Upper lobe of right lung (tissue), 1 donor: Measurements from ENCODE around the gene URB1. TPM values are rescaled to one million over a fixed set of nuclear protein-coding genes. Genes with fewer than 3 reads are reported as not detected.

Experiments used
- ATAC-seq: fragments of 200-7000 bp; cut with Tn5 transposase; one replicate; pipeline ENCODE4 v1.9.1; 2020; ENCODE audit warnings: mild to moderate bottlenecking, moderate library complexity
- DNase-seq: peaks from one replicate; pipeline ENCODE4 v3.0.0-alpha.2; 2020
- H3K27ac ChIP-seq: fragments of 200-600 bp; one replicate; pipeline ENCODE4 v1.8.0; 2022
- H3K27me3 ChIP-seq: fragments of 200-600 bp; one replicate; pipeline ENCODE4 v1.8.0; 2022; ENCODE audit warnings: mild to moderate bottlenecking
- H3K36me3 ChIP-seq: fragments of 200-600 bp; one replicate; pipeline ENCODE4 v1.8.0; 2022
- H3K4me1 ChIP-seq: fragments of 200-600 bp; one replicate; pipeline ENCODE4 v1.8.0; 2022
- H3K4me3 ChIP-seq: fragments of 200-600 bp; one replicate; pipeline ENCODE4 v1.8.0; 2022; ENCODE audit warnings: mild to moderate bottlenecking
- H3K9me3 ChIP-seq: fragments of 200-600 bp; one replicate; pipeline ENCODE4 v1.8.0; 2022
- CTCF ChIP-seq: fragments of 200-600 bp; IDR thresholded peaks from one replicate; pipeline ENCODE4 v1.8.0; 2022; ENCODE audit warnings: antibody characterized with exemption
- intact Hi-C: fragments of 100-400 bp; cut with DNase I; formaldehyde crosslinking; loops from one replicate; pipeline ENCODE4 v1.11.0; 2022
- total RNA-seq: library from RNA; stranded (reverse); fragmentation: NEBNext Ultra II Directional; extraction: Animal tissue kit (Norgen Biotek cat#: 25700); gene quantifications from one replicate; pipeline ENCODE4 v1.2.1, GENCODE V29; 2021
- donor health status: DM: no; HTN: yes; CAD: no; lungs with severe emphysema.

Gene URB1
- total RNA-seq, 1 donor from 2014 or later = 14.3 TPM

- Histone ChIP-seq H3K27ac (no peak overlapping the region), H3K27me3 (no peaks in the 10 kb centered on the region), H3K4me3 (no peak overlapping the region), H3K9me3 (peaks cover 5% of the 10 kb centered on the region), H3K4me1 (no peaks in the 10 kb centered on the region), H3K36me3 (peaks cover 3% of the 10 kb centered on the region)
- intact Hi-C loops = no loop called here
- TF ChIP-seq CTCF = no peak
- DNase-seq (no peak), ATAC-seq (no peak)
Measured at GRCh38 chr21:32426066-32426465, 33.3 kb upstream of the URB1 start.

GRCh38 chr21:32425628-32426027 is 32.8 kb upstream of the URB1 start:
- Histone ChIP-seq H3K9me3 (peaks cover 5% of the 10 kb centered on the region), H3K36me3 (peaks cover 3% of the 10 kb centered on the region), H3K27me3 (no peaks in the 10 kb centered on the region), H3K27ac (no peak overlapping the region), H3K4me3 (no peak overlapping the region), H3K4me1 (no peaks in the 10 kb centered on the region)
- ATAC-seq (no peak), DNase-seq (no peak)
- intact Hi-C loops = no loop called here
- TF ChIP-seq CTCF = no peak

DNA sequence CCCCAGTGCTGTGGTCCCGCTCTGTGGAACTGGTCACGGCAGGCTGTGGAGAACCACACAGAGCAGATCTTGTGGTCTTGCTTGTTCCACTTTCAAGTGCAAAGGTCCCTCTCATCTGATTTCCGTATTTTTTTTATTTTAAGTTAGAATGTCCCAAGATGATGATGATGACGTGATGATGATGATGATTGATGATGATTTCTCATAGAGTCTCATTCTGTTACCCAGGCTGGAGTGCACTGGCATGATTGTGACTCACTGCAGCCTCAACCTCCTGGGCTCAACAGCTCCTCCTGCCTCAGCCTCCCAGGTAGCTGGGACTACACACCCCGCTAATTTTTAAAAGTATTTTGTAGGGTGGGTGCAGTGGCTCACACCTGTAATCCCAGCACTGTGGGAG is 31.9 kb upstream of the URB1 start:
- intact Hi-C loops = no loop called here
- H3K27me3 ChIP-seq = no peaks in the 10 kb centered on the region
- no peak for DNase-seq
- H3K27ac ChIP-seq = no peak overlapping the region
- no peak for ATAC-seq
- H3K36me3 ChIP-seq = peaks cover 3% of the 10 kb centered on the region
- no peaks in the 10 kb centered on the region for H3K4me1 ChIP-seq
- no peak for TF ChIP-seq CTCF
- no peak overlapping the region for H3K4me3 ChIP-seq
- peaks cover 5% of the 10 kb centered on the region for H3K9me3 ChIP-seq

DNA sequence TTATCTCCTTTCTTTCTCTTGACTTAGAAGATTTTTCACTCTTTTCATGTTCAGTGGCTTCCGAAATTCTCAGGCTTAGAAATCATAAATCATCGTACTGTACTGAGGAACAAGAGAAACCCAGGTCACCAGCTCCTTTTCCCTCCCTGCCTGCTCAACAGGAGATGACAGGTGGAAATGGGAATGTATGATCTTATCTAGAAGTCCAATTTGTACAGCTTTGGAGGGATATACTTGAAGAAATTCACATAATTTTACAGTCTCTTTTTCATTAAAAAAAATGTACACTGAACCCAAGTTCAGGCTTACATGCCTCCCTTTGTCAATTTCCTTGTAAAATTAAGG is 31.4 kb upstream of the URB1 start:
- intact Hi-C loops = no loop called here
- ATAC-seq (no peak), DNase-seq (no peak)
- TF ChIP-seq CTCF = no peak
- Histone ChIP-seq H3K36me3 (peaks cover 3% of the 10 kb centered on the region), H3K9me3 (peaks cover 5% of the 10 kb centered on the region), H3K4me3 (no peak overlapping the region), H3K4me1 (no peaks in the 10 kb centered on the region), H3K27ac (no peak overlapping the region), H3K27me3 (no peaks in the 10 kb centered on the region)

DNA sequence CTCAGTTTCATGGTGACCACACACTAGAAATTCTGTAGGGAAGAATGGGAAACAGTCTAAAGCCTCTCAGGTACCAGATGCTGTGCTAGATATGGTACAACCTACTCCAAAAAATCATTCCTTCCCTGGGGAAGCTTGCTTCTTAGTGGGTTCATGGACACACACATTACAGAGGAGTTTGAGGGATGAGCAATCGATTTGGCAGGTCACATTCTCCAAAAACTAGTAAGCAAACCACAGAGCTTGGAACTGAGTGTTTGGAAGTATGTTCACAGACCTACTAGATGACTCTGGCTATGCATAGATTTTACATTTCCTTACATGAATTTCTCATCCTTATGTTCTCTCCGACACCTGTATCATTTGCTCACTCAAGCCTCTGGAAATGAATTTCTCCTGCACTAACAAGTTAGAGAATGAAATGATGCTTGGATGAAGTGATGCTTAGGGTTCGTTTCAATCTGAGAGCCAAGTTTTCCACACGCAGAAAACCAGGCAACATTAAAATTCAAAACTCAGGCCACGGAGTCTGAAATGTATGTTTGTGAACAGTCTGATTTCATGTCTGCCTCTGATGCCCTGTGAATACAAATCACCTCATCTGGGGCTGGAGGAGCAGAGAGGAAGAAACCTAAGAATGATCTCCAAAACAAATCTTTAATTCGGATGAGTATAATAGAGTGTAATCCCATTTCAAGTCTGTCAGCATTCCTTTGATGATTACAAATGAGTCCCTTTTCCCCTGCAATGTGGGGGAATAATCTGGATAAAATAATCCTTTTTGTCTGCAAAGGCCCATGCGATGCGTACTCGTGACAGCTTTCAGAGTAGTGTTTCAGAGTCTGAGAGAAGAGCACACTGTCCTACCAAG is 30.7 kb upstream of the URB1 start:
- Histone ChIP-seq H3K9me3 (peaks cover 5% of the 10 kb centered on the region), H3K4me1 (no peaks in the 10 kb centered on the region), H3K36me3 (peaks cover 3% of the 10 kb centered on the region), H3K4me3 (no peak overlapping the region), H3K27me3 (no peaks in the 10 kb centered on the region), H3K27ac (no peak overlapping the region)
- ATAC-seq (no peak), DNase-seq (no peak)
- intact Hi-C loops = no loop called here
- TF ChIP-seq CTCF = no peak
